ENCODE results near the gene FOSL1.
A peak's percentile ranks its signal among the peaks of the same experiment; 100 is the strongest.

- TF ChIP-seq CTCF (IDR thresholded peaks at IDR 0.05) (peak in 1 of 6 experiments; percentile 6), POLR2A (IDR thresholded peaks at IDR 0.05) (peak in 1 of 4 donors; percentile 11)
Measured at GRCh38 chr11:65918211-65919140, 18.3 kb upstream of the FOSL1 start, which contains the start of gene C11orf68.
